B cell (primary cell): ENCODE data around the gene ZNF358. TPM values are rescaled to one million over a fixed set of nuclear protein-coding genes. Genes with fewer than 3 reads are reported as not detected.

Experiments used
- ATAC-seq: fragments of 200-7000 bp; cut with Tn5 transposase; one replicate; pipeline ENCODE4 v1.10.0; 2021; ENCODE audit warnings: low read depth, mild to moderate bottlenecking, moderate number of reproducible peaks, moderate library complexity
- CTCF ChIA-PET: fragments of 350-600 bp; sonication (Branson Sonifier 250); formaldehyde crosslinking; loops from one replicate; lab custom pipeline; 2021; ENCODE audit warnings: antibody characterized with exemption, inconsistent platforms; lab: Charles Lee
- POLR2A ChIA-PET: fragments of 350-600 bp; sonication (Branson Sonifier 250); formaldehyde crosslinking; loops from one replicate; lab custom pipeline; 2021; ENCODE audit warnings: antibody characterized with exemption; lab: Charles Lee
- DNase-seq: peaks from one replicate; pipeline ENCODE4 v3.0.0; 2013
- H2AFZ ChIP-seq: 2 replicates; pipeline ENCODE4 v1.6.1; 2012; ENCODE audit warnings: mild to moderate bottlenecking, low read depth, low read length; ENCODE audit not compliant: insufficient read depth, poor library complexity, severe bottlenecking
- H3K27ac ChIP-seq, 2 donors: 1 replicate in 1 of 2; 2 replicates in 1 of 2; pipeline ENCODE4 v1.5.1; 2012 to 2013; ENCODE audit warnings: low read length in 2 of 2, mild to moderate bottlenecking in 2 of 2, moderate library complexity in 1 of 2
- H3K27me3 ChIP-seq, 4 experiments: fragments of 200-600 bp in 1 of 4; sonication (generic) in 1 of 4; replicated peaks in 1 of 4; 1 replicate in 2 of 4; 2 replicates in 2 of 4; pipeline versions ENCODE4 v1.6.1 to v1.7.0; 2013 to 2016; ENCODE audit warnings: low read length in 3 of 4, mild to moderate bottlenecking in 2 of 4, mixed read lengths in 1 of 4, moderate library complexity in 1 of 4; ENCODE audit not compliant: insufficient read depth in 4 of 4, control insufficient read depth in 3 of 4; ENCODE audit errors: control extremely low read depth in 1 of 4
- H3K36me3 ChIP-seq, 2 experiments: replicated peaks in 1 of 2; 1 replicate in 1 of 2; 2 replicates in 1 of 2; pipeline versions ENCODE4 v1.6.1 to v1.7.1; 2013; ENCODE audit warnings: low read length in 1 of 2; ENCODE audit not compliant: insufficient read depth in 2 of 2, control insufficient read depth in 1 of 2; ENCODE audit errors: control extremely low read depth in 1 of 2, extremely low read depth in 1 of 2
- H3K4me1 ChIP-seq, 2 donors: fragments of 200-600 bp in 1 of 2; sonication (generic) in 1 of 2; 1 replicate in 1 of 2; 2 replicates in 1 of 2; pipeline versions ENCODE4 v1.5.1 to v1.6.1; 2013 to 2017; ENCODE audit warnings: low read length in 2 of 2; ENCODE audit not compliant: control insufficient read depth in 2 of 2, insufficient read depth in 2 of 2
- H3K4me2 ChIP-seq: replicated peaks from 2 replicates; pipeline ENCODE3; 2012; ENCODE audit warnings: mild to moderate bottlenecking, low read depth, low read length; ENCODE audit not compliant: poor library complexity, severe bottlenecking
- H3K4me3 ChIP-seq, 5 experiments: fragments of 200-600 bp in 1 of 5; sonication (generic) in 1 of 5; 1 replicate in 3 of 5; 2 replicates in 2 of 5; pipeline versions ENCODE4 v1.5.1 to v1.7.0; 2011 to 2016; ENCODE audit warnings: low read length in 4 of 5, mild to moderate bottlenecking in 4 of 5, low read depth in 2 of 5, control low read depth in 1 of 5, moderate library complexity in 1 of 5; ENCODE audit not compliant: insufficient read depth in 1 of 5; ENCODE audit errors: control extremely low read depth in 1 of 5, extremely low read depth in 1 of 5
- H3K79me2 ChIP-seq: fragments of 200-600 bp; sonication (generic); one replicate; pipeline ENCODE4 v1.6.0; 2016; ENCODE audit warnings: low read length; ENCODE audit not compliant: control insufficient read depth, insufficient read depth
- H3K9ac ChIP-seq: fragments of 200-600 bp; sonication (generic); 2 replicates; pipeline ENCODE4 v1.6.1; 2017; ENCODE audit warnings: mild to moderate bottlenecking, low read length, moderate library complexity
- H3K9me3 ChIP-seq, 3 donors: one replicate each; pipeline versions ENCODE4 v1.6.1 to v1.7.1; 2013; ENCODE audit warnings: low read length in 2 of 3; ENCODE audit not compliant: control insufficient read depth in 2 of 3, insufficient read depth in 1 of 3; ENCODE audit errors: control extremely low read depth in 1 of 3
- H4K20me1 ChIP-seq: 2 replicates; pipeline ENCODE4 v1.6.0; 2012; ENCODE audit warnings: mild to moderate bottlenecking, low read length; ENCODE audit not compliant: insufficient read depth, control insufficient read depth, poor library complexity, severe bottlenecking
- H3K27ac Mint-ChIP-seq: one replicate; pipeline ENCODE4 v1.8.0; 2021; ENCODE audit warnings: mixed read lengths
- H3K27me3 Mint-ChIP-seq: one replicate; pipeline ENCODE4 v1.8.0; 2021; ENCODE audit warnings: mixed read lengths
- H3K4me1 Mint-ChIP-seq: one replicate; pipeline ENCODE4 v1.8.0; 2021; ENCODE audit warnings: mixed read lengths
- H3K4me3 Mint-ChIP-seq: one replicate; pipeline ENCODE4 v1.8.0; 2021; ENCODE audit warnings: mixed read lengths
- H3K9me3 Mint-ChIP-seq: one replicate; pipeline ENCODE4 v1.8.0; 2022; ENCODE audit warnings: mixed read lengths; ENCODE audit not compliant: insufficient read depth
- CTCF ChIP-seq: fragments of 200-600 bp; IDR thresholded peaks from one replicate; pipeline ENCODE4 v1.8.0; 2022; ENCODE audit warnings: antibody characterized with exemption, mild to moderate bottlenecking
- EZH2 ChIP-seq: IDR thresholded peaks from 2 replicates; pipeline ENCODE4 v1.6.1; 2012; ENCODE audit warnings: borderline replicate concordance, low read depth, mild to moderate bottlenecking, moderate library complexity, low read length; ENCODE audit not compliant: insufficient read depth, poor library complexity, severe bottlenecking
- WGBS: methylation state at CpG from one replicate; pipeline ENCODE4 v1.1.5; 2013; ENCODE audit warnings: missing lambda C conversion rate; ENCODE audit not compliant: insufficient coverage; 5-methylcytosine and 5-hydroxymethylcytosine counted together
- intact Hi-C: fragments of 100-400 bp; cut with micrococcal nuclease; formaldehyde crosslinking; loops from one replicate; pipeline ENCODE4 v1.10.0; 2022
- polyA plus RNA-seq: library from polyadenylated mRNA; depleted of rRNA; stranded (reverse); fragments of >200 nt; gene quantifications from 2 replicates; pipeline ENCODE4 v1.2.3, GENCODE V29; 2012
- total RNA-seq, 2 donors: library from RNA; stranded (reverse); fragments of 120-200 nt in 1 of 2; gene quantifications; 1 replicate in 1 of 2; 2 replicates in 1 of 2; pipeline versions ENCODE4 v1.2.3 to v1.2.4, GENCODE V29; 2013 to 2022

ZNF358 gene
- total and polyA plus RNA-seq, 2 donors (not counting 1 experiment from before 2014, with no cell fraction given) = 8.5 to 17.5 TPM

- no peak overlapping the region for H2AFZ ChIP-seq
- peak; percentile 55 for DNase-seq
- no peak overlapping the region for H3K27ac ChIP-seq
- H4K20me1 ChIP-seq = no peaks in the 10 kb centered on the region
- peaks cover 0 to 14% (median 0%) of the 10 kb centered on the region in 3 donors for H3K9me3 ChIP-seq
- peak overlapping the region; percentile 32 for H3K4me3 Mint-ChIP-seq
- CTCF ChIA-PET = no interaction called here
- peaks cover 12% of the 10 kb centered on the region for H3K4me1 Mint-ChIP-seq
- no peaks in the 10 kb centered on the region for H3K36me3 ChIP-seq
- H3K79me2 ChIP-seq = no peaks in the 10 kb centered on the region
- 50% methylated on average over 19 of the region's 20 CpGs for WGBS
- intact Hi-C loops = no loop called here
- H3K4me1 ChIP-seq = peaks cover 12% of the 10 kb centered on the region in 2 donors
- peaks cover 0 to 53% (median 23%) of the 10 kb centered on the region in 4 experiments for H3K27me3 ChIP-seq
- no peak overlapping the region for H3K4me2 ChIP-seq
- peak; percentile 59 for ATAC-seq
- POLR2A ChIA-PET = interaction anchor here (0.7 kb wide), 1 partner anchor 177 kb away, joined by 4 read pairs; no protein-coding TSS in a partner anchor
- H3K9me3 Mint-ChIP-seq = no peaks in the 10 kb centered on the region
- TF ChIP-seq CTCF = no peak
- TF ChIP-seq EZH2 = no peak
- no peak overlapping the region for H3K4me3 ChIP-seq
- H3K9ac ChIP-seq = no peak overlapping the region
- peaks cover 41% of the 10 kb centered on the region for H3K27me3 Mint-ChIP-seq
- H3K27ac Mint-ChIP-seq = no peak overlapping the region
Measured at GRCh38 chr19:7506385-7507328, 9.2 kb upstream of the ZNF358 start.

GRCh38 chr19:7507884-7508283, 8.0 kb upstream of the ZNF358 start:
- ChIA-PET POLR2A (no interaction called here), CTCF (no interaction called here)
- Mint-ChIP-seq H3K4me1 (peaks cover 12% of the 10 kb centered on the region), H3K4me3 (no peak overlapping the region), H3K27me3 (peaks cover 32% of the 10 kb centered on the region), H3K27ac (no peak overlapping the region), H3K9me3 (no peaks in the 10 kb centered on the region)
- no peaks in the 10 kb centered on the region for H3K79me2 ChIP-seq
- WGBS = 61% methylated on average over 9 of the region's 11 CpGs
- intact Hi-C loops = no loop called here
- TF ChIP-seq EZH2 = no peak
- no peak for TF ChIP-seq CTCF
- H3K27ac ChIP-seq = no peak overlapping the region
- no peaks in the 10 kb centered on the region for H3K36me3 ChIP-seq
- peaks cover 12% of the 10 kb centered on the region in 2 donors for H3K4me1 ChIP-seq
- H4K20me1 ChIP-seq = no peaks in the 10 kb centered on the region
- H3K27me3 ChIP-seq = peaks cover 0 to 45% (median 15%) of the 10 kb centered on the region in 4 experiments
- H3K4me2 ChIP-seq = no peak overlapping the region
- H3K9me3 ChIP-seq = peaks cover 0 to 13% (median 0%) of the 10 kb centered on the region in 3 donors
- no peak overlapping the region for H3K4me3 ChIP-seq
- DNase-seq = no peak
- no peak overlapping the region for H3K9ac ChIP-seq
- no peak for ATAC-seq
- H2AFZ ChIP-seq = no peak overlapping the region
